Naive thymus-derived CD4-positive, alpha-beta T cell (primary cell): Measurements from ENCODE around the gene EME1. TPM values are rescaled to one million over a fixed set of nuclear protein-coding genes. Genes with fewer than 3 reads are reported as not detected.

Experiments
- ATAC-seq: fragments of 150-1000 bp; cut with Tn5 transposase; 2 replicates; pipeline ENCODE4 v1.10.0; 2021; ENCODE audit warnings: mild to moderate bottlenecking, moderate library complexity
- CTCF ChIA-PET: fragments of 350-600 bp; sonication (Branson Sonifier 250); formaldehyde crosslinking; loops from one replicate; lab custom pipeline; 2021; ENCODE audit warnings: antibody characterized with exemption; lab: Charles Lee
- POLR2A ChIA-PET: fragments of 350-600 bp; sonication (Branson Sonifier 250); formaldehyde crosslinking; loops from one replicate; lab custom pipeline; 2021; ENCODE audit warnings: antibody characterized with exemption, inconsistent platforms; lab: Charles Lee
- DNase-seq, 9 donors: peaks; one replicate each; pipeline versions ENCODE4 v3.0.0 to v3.0.0-alpha.2; 2020 to 2022; ENCODE audit warnings: mixed read lengths in 1 of 9
- H3K27ac ChIP-seq: one replicate; pipeline ENCODE4 v1.7.0; 2013; ENCODE audit warnings: mild to moderate bottlenecking, low read depth, low read length, moderate library complexity
- H3K27me3 ChIP-seq, 2 donors: one replicate each; pipeline ENCODE4 v1.7.0; 2013; ENCODE audit warnings: low read length in 2 of 2, mild to moderate bottlenecking in 2 of 2, moderate library complexity in 2 of 2; ENCODE audit not compliant: control insufficient read depth in 2 of 2, insufficient read depth in 2 of 2
- H3K36me3 ChIP-seq, 3 experiments: 1 replicate in 2 of 3; 2 replicates in 1 of 3; pipeline ENCODE4 v1.7.0; 2013; ENCODE audit warnings: low read length in 3 of 3, mild to moderate bottlenecking in 3 of 3, moderate library complexity in 1 of 3; ENCODE audit not compliant: insufficient read depth in 3 of 3, control insufficient read depth in 2 of 3
- H3K4me1 ChIP-seq, 2 donors: one replicate each; pipeline ENCODE4 v1.7.0; 2013; ENCODE audit warnings: low read length in 2 of 2, mild to moderate bottlenecking in 2 of 2, moderate library complexity in 1 of 2; ENCODE audit not compliant: control insufficient read depth in 2 of 2, insufficient read depth in 2 of 2
- H3K4me3 ChIP-seq: 2 replicates; pipeline ENCODE4 v1.7.0; 2013; ENCODE audit warnings: mild to moderate bottlenecking, low read length
- H3K9me3 ChIP-seq, 3 experiments: 1 replicate in 2 of 3; 2 replicates in 1 of 3; pipeline ENCODE4 v1.7.0; 2013; ENCODE audit warnings: low read length in 3 of 3; ENCODE audit not compliant: control insufficient read depth in 2 of 3
- H3K27ac Mint-ChIP-seq, 9 donors: one replicate each; pipeline ENCODE4 v1.8.0; 2020 to 2022; ENCODE audit warnings: mixed read lengths in 9 of 9, mild to moderate bottlenecking in 8 of 9, moderate library complexity in 5 of 9, inconsistent platforms in 2 of 9
- H3K27me3 Mint-ChIP-seq, 5 donors: one replicate each; pipeline ENCODE4 v1.8.0; 2021 to 2022; ENCODE audit warnings: mixed read lengths in 5 of 5, mild to moderate bottlenecking in 1 of 5
- H3K36me3 Mint-ChIP-seq, 5 donors: one replicate each; pipeline ENCODE4 v1.8.0; 2020 to 2022; ENCODE audit warnings: mixed read lengths in 5 of 5, mild to moderate bottlenecking in 3 of 5, inconsistent platforms in 1 of 5
- H3K4me1 Mint-ChIP-seq, 7 donors: one replicate each; pipeline ENCODE4 v1.8.0; 2020 to 2022; ENCODE audit warnings: mixed read lengths in 7 of 7, mild to moderate bottlenecking in 3 of 7, inconsistent platforms in 1 of 7
- H3K4me3 Mint-ChIP-seq, 10 donors: one replicate each; pipeline ENCODE4 v1.8.0; 2020 to 2022; ENCODE audit warnings: mild to moderate bottlenecking in 10 of 10, mixed read lengths in 10 of 10, moderate library complexity in 6 of 10, inconsistent platforms in 2 of 10
- H3K9me3 Mint-ChIP-seq, 11 donors: one replicate each; pipeline ENCODE4 v1.8.0; 2020 to 2022; ENCODE audit warnings: mixed read lengths in 11 of 11, mild to moderate bottlenecking in 4 of 11, inconsistent platforms in 1 of 11, moderate library complexity in 1 of 11
- intact Hi-C, 2 donors: fragments of 100-400 bp; cut with micrococcal nuclease; formaldehyde crosslinking; loops; one replicate each; pipeline ENCODE4 v1.15.1; 2023
- polyA plus RNA-seq, 2 donors: library from polyadenylated mRNA; unstranded; fragments of 300-500 nt; fragmentation: Illumina TruSeq; gene quantifications; one replicate each; pipeline ENCODE4 v1.2.3, GENCODE V29; 2021
- total RNA-seq, 6 experiments: library from RNA in 5 of 6; stranded (reverse) in 5 of 6; gene quantifications; 1 replicate in 5 of 6; 2 replicates in 1 of 6; pipeline ENCODE4 v1.2.3 and lab custom pipeline; 2021 to 2026

The EME1 gene
- total and polyA plus RNA-seq, 7 experiments from 2014 or later = 0.61 to 17.5 (median 2.2) TPM; not detected in 2

GRCh38 chr17:50422738-50423137 is 49.7 kb downstream of the EME1 start:
- Mint-ChIP-seq H3K27me3 (peaks cover 0 to 8% (median 0%) of the 10 kb centered on the region in 5 donors), H3K9me3 (peaks cover 2 to 8% (median 7%) of the 10 kb centered on the region in 11 donors), H3K4me3 (peak overlapping the region in 3 of 10 donors; percentile 16 to 34 (median 17)), H3K27ac (peak overlapping the region in 3 of 9 donors; percentile 3 to 67 (median 37)), H3K4me1 (peaks cover 19 to 63% (median 42%) of the 10 kb centered on the region in 7 donors), H3K36me3 (peaks cover 0 to 7% (median 4%) of the 10 kb centered on the region in 5 donors)
- no peak for DNase-seq
- Histone ChIP-seq H3K4me3 (no peak overlapping the region), H3K27ac (no peak overlapping the region), H3K27me3 (no peaks in the 10 kb centered on the region), H3K4me1 (peaks cover 29 to 30% of the 10 kb centered on the region in 2 donors), H3K9me3 (peaks cover 0 to 3% (median 0%) of the 10 kb centered on the region in 3 experiments), H3K36me3 (no peaks in the 10 kb centered on the region)
- ChIA-PET POLR2A (interaction anchor here (1.5 kb wide), 1 partner anchor 27 kb away, joined by 7 read pairs; no protein-coding TSS in a partner anchor), CTCF (interaction anchor here (0.8 to 1.4 kb wide), 2 partner anchors 25 kb away, joined by 3 to 4 read pairs; partner anchors contain the start of gene LRRC59)
- intact Hi-C loops = no loop called here
- ATAC-seq = no peak

DNA sequence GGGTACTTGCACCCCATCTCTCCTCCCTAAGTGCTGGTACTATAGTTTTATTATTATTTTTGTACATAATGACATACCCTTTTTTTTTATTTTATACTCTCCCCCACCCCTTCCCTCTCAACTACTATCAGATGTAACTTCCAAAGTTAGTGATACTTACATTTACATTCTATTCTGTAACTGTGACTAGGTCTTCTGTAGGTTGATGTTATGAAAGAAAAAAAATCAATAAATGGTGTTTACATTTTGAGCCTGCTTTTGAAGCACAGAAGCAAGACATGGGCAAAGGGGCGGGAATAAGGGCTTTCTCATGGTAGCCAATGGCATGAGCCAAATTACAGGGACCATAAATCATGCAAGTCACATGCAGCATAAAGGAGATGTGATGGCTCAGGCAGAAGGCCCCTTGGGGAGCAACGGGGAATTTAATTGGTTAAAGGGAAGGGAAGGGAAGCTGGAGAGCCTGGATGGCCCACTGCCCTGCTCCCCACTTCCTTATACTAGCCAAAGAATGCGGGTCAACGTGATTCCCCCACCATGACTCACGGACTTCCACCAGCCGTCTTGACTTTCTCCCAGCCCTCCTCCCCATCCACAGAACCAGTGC is 50.6 kb downstream of the EME1 start:
- no peaks in the 10 kb centered on the region for H3K36me3 ChIP-seq
- no peaks in the 10 kb centered on the region for H3K27me3 ChIP-seq
- ChIA-PET CTCF (interaction anchor here (0.8 kb wide), 1 partner anchor 26 kb away, joined by 3 read pairs; the partner anchor contains the start of gene LRRC59), POLR2A (no interaction called here)
- peaks cover 0 to 7% (median 4%) of the 10 kb centered on the region in 5 donors for H3K36me3 Mint-ChIP-seq
- ATAC-seq = no peak
- H3K9me3 ChIP-seq = peaks cover 0 to 3% (median 0%) of the 10 kb centered on the region in 3 experiments
- intact Hi-C loops = no loop called here
- H3K4me3 ChIP-seq = no peak overlapping the region
- peak overlapping the region in 4 of 9 donors; percentile 17 to 60 (median 32) for H3K27ac Mint-ChIP-seq
- peaks cover 29 to 30% of the 10 kb centered on the region in 2 donors for H3K4me1 ChIP-seq
- peaks cover 19 to 66% (median 45%) of the 10 kb centered on the region in 7 donors for H3K4me1 Mint-ChIP-seq
- peak overlapping the region in 3 of 10 donors; percentile 19 to 42 (median 21) for H3K4me3 Mint-ChIP-seq
- no peak for DNase-seq
- H3K9me3 Mint-ChIP-seq = peaks cover 2 to 8% (median 7%) of the 10 kb centered on the region in 11 donors
- H3K27ac ChIP-seq = no peak overlapping the region
- H3K27me3 Mint-ChIP-seq = peaks cover 0 to 4% (median 0%) of the 10 kb centered on the region in 5 donors

- Mint-ChIP-seq H3K27me3 (no peaks in the 10 kb centered on the region), H3K4me3 (peak overlapping the region in 6 of 10 donors; percentile 17 to 89 (median 50)), H3K4me1 (peaks cover 12 to 62% (median 44%) of the 10 kb centered on the region in 7 donors), H3K27ac (peak overlapping the region in 2 of 9 donors; percentile 43 to 60), H3K9me3 (peaks cover 0 to 1% (median 0%) of the 10 kb centered on the region in 11 donors), H3K36me3 (peaks cover 0 to 4% (median 0%) of the 10 kb centered on the region in 5 donors)
- ChIA-PET CTCF (no interaction called here), POLR2A (no interaction called here)
- H3K4me3 ChIP-seq = no peak overlapping the region
- peaks cover 29 to 30% of the 10 kb centered on the region in 2 donors for H3K4me1 ChIP-seq
- no peaks in the 10 kb centered on the region for H3K9me3 ChIP-seq
- H3K36me3 ChIP-seq = no peaks in the 10 kb centered on the region
- H3K27me3 ChIP-seq = no peaks in the 10 kb centered on the region
- no peak for ATAC-seq
- DNase-seq = no peak
- no peak overlapping the region for H3K27ac ChIP-seq
- intact Hi-C loops = no loop called here
Measured at GRCh38 chr17:50424246-50424995, 51.4 kb downstream of the EME1 start.

DNA sequence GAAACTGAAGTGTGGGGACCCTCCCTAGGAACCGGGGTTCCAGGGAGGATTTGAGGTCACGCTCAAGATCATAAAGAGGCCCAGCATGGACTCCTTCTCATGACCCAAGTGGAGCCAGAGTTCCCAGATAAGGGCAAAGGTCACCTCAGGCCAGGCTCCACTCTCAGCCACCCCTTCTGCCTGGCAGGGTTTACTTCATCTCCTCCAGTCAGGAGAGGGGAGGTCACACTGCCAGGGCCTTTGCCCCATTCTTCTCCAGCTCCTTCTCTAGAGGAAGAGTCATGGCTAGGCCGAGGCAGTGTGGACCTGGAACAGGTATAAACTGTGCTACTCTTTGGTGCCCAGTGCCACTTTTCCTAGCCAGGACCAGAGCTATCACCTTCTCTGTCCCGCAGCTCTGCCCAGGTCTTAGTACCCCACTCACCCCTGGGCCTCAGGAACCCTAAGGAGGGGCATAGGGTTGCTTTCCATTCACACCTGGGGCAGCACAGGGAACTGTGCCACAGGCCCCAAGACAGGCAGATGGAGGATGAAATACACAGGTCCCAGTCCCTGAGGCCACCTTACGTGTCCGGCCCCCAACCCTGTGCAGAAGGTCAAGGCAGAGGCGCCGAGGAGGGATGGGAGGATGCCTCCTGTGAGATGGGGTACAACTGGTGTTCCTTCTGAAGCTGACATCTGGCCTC is 52.1 kb downstream of the EME1 start:
- ATAC-seq (no peak), DNase-seq (no peak)
- Mint-ChIP-seq H3K27ac (peak overlapping the region in 8 of 9 donors; percentile 25 to 88 (median 71)), H3K4me3 (peak overlapping the region; percentile 82 to 91 (median 87)), H3K36me3 (peaks cover 0 to 4% (median 0%) of the 10 kb centered on the region in 5 donors), H3K9me3 (peaks cover 0 to 1% (median 0%) of the 10 kb centered on the region in 11 donors), H3K27me3 (no peaks in the 10 kb centered on the region), H3K4me1 (peaks cover 11 to 58% (median 41%) of the 10 kb centered on the region in 7 donors)
- ChIA-PET CTCF (interaction anchor here (0.7 kb wide), 1 partner anchor 435 kb away, joined by 4 read pairs; no protein-coding TSS in a partner anchor), POLR2A (interaction anchor here (0.7 to 2.1 kb wide), 2 partner anchors 27 to 343 kb away, joined by 3 to 12 read pairs; partner anchors contain the start of gene LRRC59)
- Histone ChIP-seq H3K27me3 (no peaks in the 10 kb centered on the region), H3K27ac (no peak overlapping the region), H3K4me3 (peak overlapping the region; percentile 67), H3K9me3 (no peaks in the 10 kb centered on the region), H3K4me1 (peaks cover 29 to 30% of the 10 kb centered on the region in 2 donors), H3K36me3 (no peaks in the 10 kb centered on the region)
- intact Hi-C loops = no loop called here

DNA sequence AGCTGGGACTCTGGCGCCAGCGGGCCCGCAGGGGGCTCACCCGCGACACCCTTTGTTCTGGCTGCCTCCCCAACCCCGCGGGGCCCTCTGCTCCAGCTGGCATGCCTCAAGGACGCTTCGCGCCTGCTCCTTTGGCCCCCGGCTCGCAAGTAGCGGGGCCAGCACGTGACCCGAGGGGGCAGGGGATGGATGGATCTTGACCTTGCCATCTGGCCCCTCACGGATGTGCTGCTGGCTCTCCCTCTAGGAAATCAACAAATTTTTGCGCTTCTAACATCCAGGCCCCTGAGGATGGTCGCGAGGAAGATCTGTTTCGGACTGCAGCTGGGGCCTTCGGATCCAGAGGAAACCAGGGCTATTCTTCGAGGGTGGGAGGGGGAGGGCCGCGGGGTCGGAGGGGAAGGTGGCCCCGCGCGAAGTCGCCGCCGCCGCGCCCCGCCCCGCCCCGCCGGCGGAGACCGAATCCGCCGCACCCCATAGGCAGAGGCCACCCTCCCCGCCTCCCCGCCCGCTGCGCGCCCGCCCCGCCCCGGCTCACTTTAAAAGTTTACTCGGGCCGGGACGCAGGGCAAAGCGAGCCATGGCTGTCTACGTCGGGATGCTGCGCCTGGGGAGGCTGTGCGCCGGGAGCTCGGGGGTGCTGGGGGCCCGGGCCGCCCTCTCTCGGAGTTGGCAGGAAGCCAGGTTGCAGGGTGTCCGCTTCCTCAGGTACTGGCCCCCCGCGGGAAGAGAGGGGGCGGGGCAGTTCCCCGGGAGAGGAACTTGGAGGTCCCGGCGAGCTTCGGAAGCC is 52.8 kb downstream of the EME1 start, which contains the start of gene ACSF2:
Gene ACSF2, plus strand, starts transcription at position 537 of the 790 bp plus-strand sequence. Its CDS starts 44 bp downstream, at position 581.
- H3K9me3 Mint-ChIP-seq = peaks cover 0 to 1% (median 0%) of the 10 kb centered on the region in 11 donors
- peak; percentile 23 to 77 (median 55) for DNase-seq
- POLR2A ChIA-PET = interaction anchor here (0.7 to 2.1 kb wide), 2 partner anchors 28 to 342 kb away, joined by 3 to 12 read pairs; partner anchors contain the start of gene LRRC59
- Histone ChIP-seq H3K36me3 (no peaks in the 10 kb centered on the region), H3K4me1 (peaks cover 24 to 25% of the 10 kb centered on the region in 2 donors), H3K9me3 (no peaks in the 10 kb centered on the region), H3K4me3 (peak within 1 kb of the TSS; percentile 67), H3K27me3 (no peaks in the 10 kb centered on the region), H3K27ac (peak within 1 kb of the TSS; percentile 65)
- H3K27me3 Mint-ChIP-seq = no peaks in the 10 kb centered on the region
- CTCF ChIA-PET = interaction anchor here (0.6 to 1.5 kb wide), 3 partner anchors 29 to 435 kb away, joined by 3 to 8 read pairs (median 4); partner anchors contain the start of gene LRRC59
- peak within 1 kb of the TSS; percentile 70 to 94 (median 83) for H3K27ac Mint-ChIP-seq
- H3K4me1 Mint-ChIP-seq = peaks cover 11 to 52% (median 35%) of the 10 kb centered on the region in 7 donors
- H3K4me3 Mint-ChIP-seq = peak within 1 kb of the TSS; percentile 82 to 91 (median 89)
- intact Hi-C loops = loop anchor here (1.0 to 2.0 kb wide), 5 partner anchors 29 to 81 kb away; partner anchors contain the start of genes LRRC59 (in 2 of the 2), EME1 (in 1 of the 2), MRPL27 (in 1 of the 2) and RSAD1 (in 1 of the 2)
- peak; percentile 92 for ATAC-seq
- H3K36me3 Mint-ChIP-seq = peaks cover 0 to 2% (median 0%) of the 10 kb centered on the region in 5 donors
